ENCODE data around the gene FAM168A.

FAM168A gene

DNA sequence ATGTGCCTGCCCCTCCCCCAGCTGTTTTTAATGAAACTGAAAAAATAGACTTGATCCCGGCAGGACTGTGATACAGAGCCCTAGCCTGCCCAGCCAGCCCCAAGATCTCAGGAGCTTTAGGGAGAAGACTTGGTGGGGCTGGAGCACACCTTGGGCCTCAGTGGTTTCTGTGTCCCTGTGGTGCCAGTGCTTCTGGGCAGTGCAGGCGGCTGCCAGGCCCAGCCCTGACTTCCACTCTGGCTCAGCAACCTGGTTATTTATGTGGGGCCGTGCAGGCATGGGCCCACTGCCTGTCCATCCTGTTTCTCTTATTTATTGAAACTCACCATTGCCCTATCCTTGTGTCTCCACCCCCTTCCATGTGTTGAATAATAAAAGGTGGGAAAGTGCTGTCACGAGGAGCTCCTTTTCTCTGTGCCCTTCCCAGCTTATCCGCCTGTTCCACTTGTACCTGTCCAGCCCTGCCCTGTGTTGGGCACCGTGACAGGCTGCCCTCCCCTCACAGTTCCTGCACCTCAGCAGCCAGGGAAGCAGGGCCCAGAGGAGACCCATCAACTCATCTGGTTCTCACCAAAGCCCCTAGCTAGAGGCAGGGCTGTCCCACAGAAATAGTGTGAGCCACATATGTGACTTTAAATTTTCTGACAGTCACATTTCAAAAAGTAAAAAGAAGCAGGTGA is 201.5 kb downstream of the FAM168A start:
- no peak for DNase-seq (ENCODE audit: extremely low read depth, low read depth)
- TF ChIP-seq, protein P1, sequence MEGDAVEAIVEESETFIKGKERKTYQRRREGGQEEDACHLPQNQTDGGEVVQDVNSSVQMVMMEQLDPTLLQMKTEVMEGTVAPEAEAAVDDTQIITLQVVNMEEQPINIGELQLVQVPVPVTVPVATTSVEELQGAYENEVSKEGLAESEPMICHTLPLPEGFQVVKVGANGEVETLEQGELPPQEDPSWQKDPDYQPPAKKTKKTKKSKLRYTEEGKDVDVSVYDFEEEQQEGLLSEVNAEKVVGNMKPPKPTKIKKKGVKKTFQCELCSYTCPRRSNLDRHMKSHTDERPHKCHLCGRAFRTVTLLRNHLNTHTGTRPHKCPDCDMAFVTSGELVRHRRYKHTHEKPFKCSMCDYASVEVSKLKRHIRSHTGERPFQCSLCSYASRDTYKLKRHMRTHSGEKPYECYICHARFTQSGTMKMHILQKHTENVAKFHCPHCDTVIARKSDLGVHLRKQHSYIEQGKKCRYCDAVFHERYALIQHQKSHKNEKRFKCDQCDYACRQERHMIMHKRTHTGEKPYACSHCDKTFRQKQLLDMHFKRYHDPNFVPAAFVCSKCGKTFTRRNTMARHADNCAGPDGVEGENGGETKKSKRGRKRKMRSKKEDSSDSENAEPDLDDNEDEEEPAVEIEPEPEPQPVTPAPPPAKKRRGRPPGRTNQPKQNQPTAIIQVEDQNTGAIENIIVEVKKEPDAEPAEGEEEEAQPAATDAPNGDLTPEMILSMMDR (IDR thresholded peaks at IDR 0.05; ENCODE audit: low read depth, low read length, missing control alignments): no peak
- H3K4me3 ChIP-seq (replicated peaks; ENCODE audit: low read depth, low read length): no peak overlapping the region

DNA sequence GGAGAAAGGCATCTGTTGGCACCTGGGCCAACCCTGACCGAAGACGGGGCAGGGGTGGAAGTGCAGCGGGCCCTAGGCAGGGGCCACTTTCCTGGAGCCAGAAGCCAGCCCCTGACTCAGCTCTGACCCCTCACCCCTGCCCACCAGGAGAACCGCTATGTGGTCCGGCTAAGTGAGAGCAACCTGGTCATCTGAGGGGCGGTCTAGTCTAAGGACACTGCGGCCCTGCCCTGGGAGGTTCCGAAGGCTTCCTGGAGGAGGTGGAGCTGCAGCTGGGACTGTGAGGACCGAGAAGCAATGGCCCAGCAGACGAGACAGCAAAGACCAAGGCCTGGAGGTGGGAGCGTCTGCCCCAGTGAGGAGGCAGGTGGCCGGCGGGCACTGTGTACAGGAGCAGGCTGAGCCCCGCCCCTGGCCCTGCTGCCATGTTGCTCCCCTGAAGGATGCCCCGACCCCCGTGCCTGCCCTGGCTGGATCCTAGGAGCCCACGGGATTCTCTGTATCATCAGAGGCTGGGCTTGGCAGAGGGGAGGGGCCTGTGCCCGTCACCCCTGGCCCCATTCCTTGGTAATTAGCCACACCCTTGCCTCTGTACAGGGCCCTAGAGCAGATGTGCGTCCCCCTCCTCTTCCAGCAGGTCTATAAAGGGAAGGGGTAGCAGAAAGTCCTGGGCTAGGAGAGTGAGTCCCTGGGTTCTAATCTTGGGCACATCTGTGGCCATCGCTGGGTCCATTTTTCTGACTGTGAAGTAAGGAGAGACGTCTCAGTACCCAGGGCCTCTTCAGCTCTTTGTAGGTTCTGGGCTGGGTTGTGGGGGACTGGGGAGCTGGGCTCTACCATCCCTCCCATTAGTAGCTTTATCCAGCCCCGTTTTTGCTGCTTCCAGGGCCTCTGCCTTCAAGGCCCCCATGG is 202.4 kb downstream of the FAM168A start:
- H3K4me3 ChIP-seq (replicated peaks; ENCODE audit: low read depth, low read length): no peak overlapping the region
- TF ChIP-seq, protein P1 (IDR thresholded peaks at IDR 0.05; ENCODE audit: low read depth, low read length, missing control alignments): no peak
- DNase-seq (ENCODE audit: extremely low read depth, low read depth): no peak

DNA sequence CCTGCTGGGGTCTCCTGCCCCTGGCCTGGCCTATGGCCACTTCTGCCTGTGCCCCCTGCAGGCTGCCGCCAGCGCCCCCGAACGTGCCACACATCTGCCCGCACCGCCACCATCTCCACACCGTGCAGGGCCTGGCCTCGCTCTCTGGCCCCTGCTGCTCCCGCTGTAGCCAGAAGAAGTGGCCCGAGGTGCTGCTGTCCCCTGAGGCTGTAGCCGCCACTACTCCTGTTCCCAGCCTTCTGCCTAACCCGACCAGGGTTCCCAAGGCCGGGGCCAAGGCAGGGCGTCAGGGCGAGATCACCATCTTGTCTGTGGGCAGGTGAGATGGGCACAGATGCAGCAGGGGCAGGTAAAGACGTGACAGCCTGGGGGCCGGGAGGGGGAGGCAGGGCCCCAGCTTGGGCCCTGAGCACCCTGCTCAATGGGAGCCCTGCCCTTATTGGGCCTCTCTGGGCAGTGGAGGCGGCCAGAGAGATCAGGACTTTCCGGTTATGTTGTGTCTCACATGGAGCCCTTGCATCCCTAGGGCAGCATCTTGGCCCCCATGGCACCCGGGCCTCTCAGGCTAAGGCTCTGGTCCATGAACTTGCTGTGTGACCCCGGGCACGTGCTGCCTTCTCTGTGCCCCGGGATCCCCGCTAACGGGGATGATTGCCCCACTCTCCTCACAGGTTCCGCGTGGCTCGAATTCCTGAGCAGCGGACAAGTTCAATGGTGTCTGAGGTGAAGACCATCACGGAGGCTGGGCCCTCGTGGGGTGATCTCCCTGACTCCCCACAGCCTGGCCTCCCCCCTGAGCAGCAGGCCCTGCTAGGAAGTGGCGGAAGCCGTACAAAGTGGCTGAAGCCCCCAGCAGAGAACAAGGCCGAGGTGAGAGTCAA is 203.3 kb downstream of the FAM168A start:
- no peak for DNase-seq (ENCODE audit: extremely low read depth, low read depth)
- TF ChIP-seq, protein P1 (IDR thresholded peaks at IDR 0.05; ENCODE audit: low read depth, low read length, missing control alignments): no peak
- H3K4me3 ChIP-seq (replicated peaks; ENCODE audit: low read depth, low read length): no peak overlapping the region

DNA sequence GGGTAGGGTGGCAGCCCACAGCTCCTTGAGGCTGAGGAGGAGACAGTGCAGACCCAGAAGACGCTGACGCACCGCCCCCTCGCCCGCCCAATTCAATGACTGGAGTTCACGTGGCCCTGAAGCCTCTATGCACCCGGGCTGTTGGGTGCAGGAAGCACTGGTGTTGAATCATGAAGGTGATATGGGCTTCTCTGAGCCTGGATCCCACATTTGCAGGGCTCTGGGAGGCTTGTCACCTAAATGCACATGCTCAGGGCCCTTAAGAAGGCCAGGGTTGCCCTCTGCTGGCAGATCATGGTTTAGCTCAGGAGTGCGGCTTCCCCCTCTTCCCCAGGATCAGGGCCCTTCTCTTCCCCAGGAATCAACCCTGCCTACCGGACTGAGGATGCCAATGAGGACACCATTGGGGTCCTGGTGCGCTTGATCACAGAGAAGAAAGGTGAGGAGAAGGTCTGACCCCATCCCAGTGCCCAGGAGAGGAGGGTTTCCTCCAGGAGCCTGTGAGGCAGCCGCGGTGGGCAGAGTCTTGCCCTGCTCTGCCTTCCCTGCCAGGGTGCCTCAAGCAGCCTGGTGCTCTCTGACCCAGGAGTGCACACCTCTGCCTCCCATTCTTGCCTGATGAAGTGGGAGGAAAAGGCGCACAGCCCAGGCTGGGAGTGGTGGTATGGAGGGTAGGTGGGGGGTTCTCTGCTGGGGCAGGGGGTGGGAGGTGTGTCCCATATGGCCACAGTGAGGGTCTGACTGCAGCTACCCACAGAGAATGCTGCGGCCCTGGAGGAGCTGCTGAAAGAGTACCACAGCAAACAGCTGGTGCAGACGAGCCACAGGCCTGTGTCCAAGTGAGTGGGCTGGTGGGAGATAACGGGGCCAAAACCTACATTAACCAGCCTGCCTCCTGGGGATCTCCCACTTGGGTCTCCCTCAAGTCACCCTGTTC is 204.2 kb downstream of the FAM168A start:
- TF ChIP-seq, protein P1 (IDR thresholded peaks at IDR 0.05; ENCODE audit: low read depth, low read length, missing control alignments): peak; percentile 87
- no peak overlapping the region for H3K4me3 ChIP-seq (replicated peaks; ENCODE audit: low read depth, low read length)
- peak; percentile 66 for DNase-seq (ENCODE audit: extremely low read depth, low read depth)

DNA sequence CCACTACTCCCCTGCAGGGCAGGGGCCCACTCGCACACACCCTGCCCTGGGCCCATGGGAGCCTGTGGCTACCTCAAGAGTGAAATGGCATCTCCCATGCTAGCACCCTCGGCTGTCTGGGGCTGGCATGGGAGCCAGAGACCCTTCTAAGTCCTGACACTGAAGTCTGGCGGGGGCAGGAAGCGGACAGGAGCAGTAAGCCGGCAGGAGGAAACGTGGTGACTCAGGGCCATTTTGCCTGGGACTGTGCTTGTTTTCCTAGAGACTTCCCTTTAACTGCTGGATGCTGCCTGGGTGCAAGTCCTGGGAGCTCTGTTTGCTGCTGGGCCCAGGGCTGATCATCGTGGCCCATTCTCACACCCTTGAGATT is 204.9 kb downstream of the FAM168A start:
- no peak overlapping the region for H3K4me3 ChIP-seq (replicated peaks; ENCODE audit: low read depth, low read length)
- no peak for DNase-seq (ENCODE audit: extremely low read depth, low read depth)
- TF ChIP-seq, protein P1 (IDR thresholded peaks at IDR 0.05; ENCODE audit: low read depth, low read length, missing control alignments): no peak
